Measurements from ENCODE around the gene ANXA8. TPM values are rescaled to one million over a fixed set of nuclear protein-coding genes. Genes with fewer than 3 reads are reported as not detected.
"Not testable (repeated sequence)": the region's sequence is repeated elsewhere in the genome, so short reads cannot be mapped to it uniquely, and the experiment has no call there.

Gene ANXA8
- total RNA-seq, 3 donors from 2014 or later (not counting 1 experiment from before 2014, with no cell fraction given): not detected

GRCh38 chr10:47461261-47461687, 22.6 kb downstream of the ANXA8 start:
- DNase-seq; H3K27ac ChIP-seq (ENCODE audit: low read length); H3K36me3 ChIP-seq (ENCODE audit: control insufficient read depth, insufficient read depth, low read length); H3K27me3 ChIP-seq (ENCODE audit: control insufficient read depth, insufficient read depth, low read length); H3K9me3 Mint-ChIP-seq; intact Hi-C loops (cut with micrococcal nuclease); H3K27ac Mint-ChIP-seq; H3K4me1 ChIP-seq (ENCODE audit: control insufficient read depth, insufficient read depth, low read length); H3K9me3 ChIP-seq (ENCODE audit: control insufficient read depth, insufficient read depth, low read length); H3K27me3 Mint-ChIP-seq (ENCODE audit: low read depth in 2 of 2); H3K36me3 Mint-ChIP-seq; H3K4me1 Mint-ChIP-seq; H3K4me3 ChIP-seq (ENCODE audit: low read length); H3K4me3 Mint-ChIP-seq: not testable (repeated sequence)
- WGBS (ENCODE audit: insufficient coverage): 0% methylated on average over 8 of the region's 37 CpGs
- peak in 2 of 3 donors; percentile 26 to 69 for ATAC-seq

GRCh38 chr10:47458466-47459154, 25.3 kb downstream of the ANXA8 start:
- no peak overlapping the region for H3K27ac Mint-ChIP-seq
- H3K4me3 ChIP-seq (ENCODE audit: low read length): no peak overlapping the region

GRCh38 chr10:47457826-47458225, 26.1 kb downstream of the ANXA8 start:
- Mint-ChIP-seq H3K27me3 (ENCODE audit: low read depth in 2 of 2) (peaks cover 0 to 3% of the 10 kb centered on the region in 2 donors), H3K4me3 (no peak overlapping the region), H3K27ac (no peak overlapping the region), H3K9me3 (no peaks in the 10 kb centered on the region), H3K36me3 (no peaks in the 10 kb centered on the region), H3K4me1 (no peaks in the 10 kb centered on the region)
- no peak overlapping the region for H3K4me3 ChIP-seq (ENCODE audit: low read length)
- WGBS (ENCODE audit: insufficient coverage): 78% methylated on average over 1 of the region's 1 CpG
- no peak for DNase-seq
- H3K27me3 ChIP-seq (ENCODE audit: control insufficient read depth, insufficient read depth, low read length): no peaks in the 10 kb centered on the region
- H3K4me1 ChIP-seq (ENCODE audit: control insufficient read depth, insufficient read depth, low read length): no peaks in the 10 kb centered on the region
- no peaks in the 10 kb centered on the region for H3K9me3 ChIP-seq (ENCODE audit: control insufficient read depth, insufficient read depth, low read length)
- no peaks in the 10 kb centered on the region for H3K36me3 ChIP-seq (ENCODE audit: control insufficient read depth, insufficient read depth, low read length)
- no peak overlapping the region for H3K27ac ChIP-seq (ENCODE audit: low read length)
- ATAC-seq: no peak
- intact Hi-C loops (cut with micrococcal nuclease): no loop called here
- TF ChIP-seq CTCF (IDR thresholded peaks at IDR 0.05): no peak

More at GRCh38 chr10:47458466-47459154, 25.3 kb downstream of the ANXA8 start:
- no peaks in the 10 kb centered on the region for H3K4me1 Mint-ChIP-seq
- intact Hi-C loops (cut with micrococcal nuclease): no loop called here
- H3K27ac ChIP-seq (ENCODE audit: low read length): no peak overlapping the region
- H3K9me3 Mint-ChIP-seq: no peaks in the 10 kb centered on the region
- no peak for ATAC-seq
- H3K36me3 Mint-ChIP-seq: no peaks in the 10 kb centered on the region
- H3K9me3 ChIP-seq (ENCODE audit: control insufficient read depth, insufficient read depth, low read length): no peaks in the 10 kb centered on the region
- no peak for DNase-seq
- H3K27me3 ChIP-seq (ENCODE audit: control insufficient read depth, insufficient read depth, low read length): no peaks in the 10 kb centered on the region
- TF ChIP-seq CTCF (IDR thresholded peaks at IDR 0.05): no peak
- H3K4me3 Mint-ChIP-seq: no peak overlapping the region
- 85% methylated on average over 2 of the region's 4 CpGs for WGBS (ENCODE audit: insufficient coverage)
- no peaks in the 10 kb centered on the region for H3K4me1 ChIP-seq (ENCODE audit: control insufficient read depth, insufficient read depth, low read length)
- peaks cover 0 to under 1% of the 10 kb centered on the region in 2 donors for H3K27me3 Mint-ChIP-seq (ENCODE audit: low read depth in 2 of 2)
- H3K36me3 ChIP-seq (ENCODE audit: control insufficient read depth, insufficient read depth, low read length): no peaks in the 10 kb centered on the region

- Histone ChIP-seq H3K4me1 (ENCODE audit: control insufficient read depth, insufficient read depth, low read length) (no peaks in the 10 kb centered on the region), H3K27ac (ENCODE audit: low read length) (no peak overlapping the region), H3K9me3 (ENCODE audit: control insufficient read depth, insufficient read depth, low read length) (no peaks in the 10 kb centered on the region), H3K4me3 (ENCODE audit: low read length) (no peak overlapping the region), H3K36me3 (ENCODE audit: control insufficient read depth, insufficient read depth, low read length) (no peaks in the 10 kb centered on the region), H3K27me3 (ENCODE audit: control insufficient read depth, insufficient read depth, low read length) (no peaks in the 10 kb centered on the region)
- H3K27ac Mint-ChIP-seq: no peak overlapping the region
- ATAC-seq (no peak), DNase-seq (no peak)
- no peaks in the 10 kb centered on the region for H3K9me3 Mint-ChIP-seq
- peaks cover 0 to 3% of the 10 kb centered on the region in 2 donors for H3K27me3 Mint-ChIP-seq (ENCODE audit: low read depth in 2 of 2)
- intact Hi-C loops (cut with micrococcal nuclease): no loop called here
- no peaks in the 10 kb centered on the region for H3K36me3 Mint-ChIP-seq
- no peaks in the 10 kb centered on the region for H3K4me1 Mint-ChIP-seq
- TF ChIP-seq CTCF (IDR thresholded peaks at IDR 0.05): no peak
- no peak overlapping the region for H3K4me3 Mint-ChIP-seq
- WGBS (ENCODE audit: insufficient coverage): 97% methylated on average over 1 of the region's 1 CpG
Observed at GRCh38 chr10:47457528-47457820, 26.4 kb downstream of the ANXA8 start.
